Measurements from ENCODE around the gene ADGRG3.
"Not testable (repeated sequence)": the region's sequence is repeated elsewhere in the genome, so short reads cannot be mapped to it uniquely, and the experiment has no call there.

The ADGRG3 gene

DNA sequence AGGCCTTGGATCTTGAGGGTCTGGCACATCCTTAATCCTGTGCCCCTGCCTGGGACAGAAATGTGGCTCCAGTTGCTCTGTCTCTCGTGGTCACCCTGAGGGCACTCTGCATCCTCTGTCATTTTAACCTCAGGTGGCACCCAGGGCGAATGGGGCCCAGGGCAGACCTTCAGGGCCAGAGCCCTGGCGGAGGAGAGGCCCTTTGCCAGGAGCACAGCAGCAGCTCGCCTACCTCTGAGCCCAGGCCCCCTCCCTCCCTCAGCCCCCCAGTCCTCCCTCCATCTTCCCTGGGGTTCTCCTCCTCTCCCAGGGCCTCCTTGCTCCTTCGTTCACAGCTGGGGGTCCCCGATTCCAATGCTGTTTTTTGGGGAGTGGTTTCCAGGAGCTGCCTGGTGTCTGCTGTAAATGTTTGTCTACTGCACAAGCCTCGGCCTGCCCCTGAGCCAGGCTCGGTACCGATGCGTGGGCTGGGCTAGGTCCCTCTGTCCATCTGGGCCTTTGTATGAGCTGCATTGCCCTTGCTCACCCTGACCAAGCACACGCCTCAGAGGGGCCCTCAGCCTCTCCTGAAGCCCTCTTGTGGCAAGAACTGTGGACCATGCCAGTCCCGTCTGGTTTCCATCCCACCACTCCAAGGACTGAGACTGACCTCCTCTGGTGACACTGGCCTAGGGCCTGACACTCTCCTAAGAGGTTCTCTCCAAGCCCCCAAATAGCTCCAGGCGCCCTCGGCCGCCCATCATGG, 4.0 kb upstream of the ADGRG3 start:
- FAIRE-seq: no peak

DNA sequence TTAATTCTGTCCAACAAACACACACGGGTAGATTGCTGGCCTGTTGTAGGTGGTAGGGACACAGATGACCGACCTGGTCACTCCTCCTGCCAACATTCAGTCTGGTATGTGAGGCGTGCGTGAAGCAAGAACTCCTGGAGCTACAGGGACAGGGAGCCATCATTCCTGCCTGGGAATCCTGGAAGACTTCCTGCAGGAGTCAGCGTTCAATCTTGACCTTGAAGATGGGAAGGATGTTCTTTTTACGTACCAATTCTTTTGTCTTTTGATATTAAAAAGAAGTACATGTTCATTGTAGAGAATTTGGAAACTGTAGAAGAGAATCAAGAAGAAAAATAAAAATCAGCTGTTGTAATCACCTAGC, 3.5 kb upstream of the ADGRG3 start:
- no peak for FAIRE-seq

DNA sequence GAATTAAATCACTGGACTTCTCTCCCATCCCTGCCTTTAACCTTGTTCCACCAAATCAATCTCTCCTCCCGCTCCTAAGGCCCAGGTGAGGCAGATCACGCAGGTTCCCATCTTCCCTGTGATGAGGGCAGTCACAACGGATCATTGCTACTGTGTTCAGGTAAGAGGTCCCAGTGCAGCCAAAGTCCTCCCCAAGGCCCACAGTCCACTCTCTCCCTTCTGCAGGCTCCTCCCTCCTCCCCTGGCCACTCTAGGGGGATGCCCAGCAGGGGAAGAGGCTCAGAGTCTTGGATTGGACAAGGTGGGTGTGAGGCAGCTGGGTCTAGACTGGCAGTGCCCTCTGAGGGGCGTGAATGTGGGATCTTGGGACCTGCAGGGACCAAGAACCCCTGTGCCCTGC, 2.6 kb upstream of the ADGRG3 start:
- no peak for FAIRE-seq

DNA sequence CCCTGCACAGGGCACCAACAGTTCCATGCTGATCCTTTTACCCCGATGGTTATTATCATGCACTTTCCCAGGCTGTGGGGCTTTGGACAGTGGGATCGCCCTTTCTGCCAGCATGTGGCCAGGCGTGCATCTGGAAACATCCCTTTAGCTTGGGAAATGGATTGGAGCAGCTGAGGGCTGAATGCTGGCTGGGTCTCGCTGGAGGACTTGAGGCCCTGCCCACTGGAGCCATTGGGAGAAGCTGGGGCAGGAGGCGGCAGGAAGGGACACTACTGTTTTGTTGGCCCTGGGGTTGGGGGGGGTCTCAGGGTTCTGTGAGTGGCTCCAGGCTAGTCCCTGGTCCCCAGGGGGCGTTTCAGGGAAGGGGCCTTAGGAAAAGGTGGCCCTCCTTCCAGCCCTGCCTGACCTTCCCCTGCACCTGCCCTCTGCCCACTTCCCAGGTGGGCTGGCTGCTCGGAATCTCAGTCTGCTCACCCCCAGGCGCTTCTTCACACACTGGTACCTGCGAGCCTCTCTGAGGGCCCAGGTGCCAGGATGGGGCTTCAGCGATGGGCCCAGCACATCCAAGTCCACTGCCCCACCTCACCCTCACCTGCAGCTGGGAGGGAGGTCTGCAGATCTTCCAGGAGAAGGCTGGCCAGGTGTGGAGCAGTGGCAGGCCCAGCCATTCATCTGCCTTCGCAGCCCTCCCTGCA, 1.6 kb upstream of the ADGRG3 start:
- FAIRE-seq: no peak

DNA sequence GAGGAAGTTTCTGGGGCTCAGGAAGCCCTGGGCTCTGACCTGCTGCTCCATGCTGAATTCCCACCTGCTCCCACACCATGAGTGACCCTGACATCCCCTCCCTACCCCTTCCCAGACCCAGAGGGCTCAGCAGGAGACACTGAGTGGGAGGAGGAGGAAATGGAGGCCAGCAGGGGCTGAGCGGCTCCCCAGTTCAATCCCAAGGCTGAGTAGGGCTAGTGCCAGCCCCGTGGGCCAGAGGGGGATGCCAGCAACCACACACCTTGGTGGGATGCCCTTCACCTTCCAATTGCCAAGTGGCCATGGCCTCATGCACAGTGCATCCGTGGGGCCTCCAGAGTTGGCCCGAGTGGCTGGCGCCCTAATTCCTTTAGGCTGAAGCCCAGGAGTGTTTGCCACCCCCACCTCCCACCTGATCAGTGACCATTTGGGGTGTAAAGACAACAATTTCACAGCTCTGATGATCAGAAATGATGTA, 1.0 kb upstream of the ADGRG3 start:
- no peak for FAIRE-seq

DNA sequence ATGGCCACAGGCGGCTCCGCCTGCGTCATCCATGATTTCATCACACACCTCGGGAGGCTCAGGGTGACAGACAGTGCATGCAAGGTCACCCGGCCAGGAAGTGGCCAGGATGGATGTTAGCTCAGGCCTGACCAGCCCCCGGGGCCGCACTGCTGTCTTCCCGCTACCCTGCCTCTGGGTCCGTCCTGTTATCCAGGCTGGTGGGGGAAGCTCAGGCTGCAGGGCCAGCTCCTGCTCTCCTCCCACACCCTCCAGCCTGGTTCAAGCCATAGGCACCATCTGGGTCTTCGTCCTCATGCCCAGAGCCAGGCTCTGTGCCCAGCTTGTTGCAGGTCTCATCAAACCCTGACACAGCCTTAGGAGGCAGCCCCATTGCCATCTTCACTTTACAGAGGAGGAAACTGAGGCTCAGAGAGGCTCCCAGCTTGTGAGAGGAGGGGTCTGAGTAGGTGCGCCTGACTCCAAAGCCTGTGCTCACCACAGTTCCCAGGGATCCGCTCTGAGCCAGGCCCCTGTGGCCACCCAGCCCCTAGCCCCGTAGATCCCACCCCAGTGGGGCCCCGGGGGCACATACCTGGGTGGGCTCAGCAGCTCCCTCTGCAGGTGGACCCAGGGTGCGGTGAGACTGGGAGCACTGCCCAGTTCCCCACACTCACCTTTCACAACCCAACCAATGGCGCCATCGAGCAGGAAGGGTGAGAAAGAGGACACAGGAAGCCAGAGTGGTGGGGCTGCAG, 412 bp upstream of the ADGRG3 start:
- FAIRE-seq: no peak

DNA sequence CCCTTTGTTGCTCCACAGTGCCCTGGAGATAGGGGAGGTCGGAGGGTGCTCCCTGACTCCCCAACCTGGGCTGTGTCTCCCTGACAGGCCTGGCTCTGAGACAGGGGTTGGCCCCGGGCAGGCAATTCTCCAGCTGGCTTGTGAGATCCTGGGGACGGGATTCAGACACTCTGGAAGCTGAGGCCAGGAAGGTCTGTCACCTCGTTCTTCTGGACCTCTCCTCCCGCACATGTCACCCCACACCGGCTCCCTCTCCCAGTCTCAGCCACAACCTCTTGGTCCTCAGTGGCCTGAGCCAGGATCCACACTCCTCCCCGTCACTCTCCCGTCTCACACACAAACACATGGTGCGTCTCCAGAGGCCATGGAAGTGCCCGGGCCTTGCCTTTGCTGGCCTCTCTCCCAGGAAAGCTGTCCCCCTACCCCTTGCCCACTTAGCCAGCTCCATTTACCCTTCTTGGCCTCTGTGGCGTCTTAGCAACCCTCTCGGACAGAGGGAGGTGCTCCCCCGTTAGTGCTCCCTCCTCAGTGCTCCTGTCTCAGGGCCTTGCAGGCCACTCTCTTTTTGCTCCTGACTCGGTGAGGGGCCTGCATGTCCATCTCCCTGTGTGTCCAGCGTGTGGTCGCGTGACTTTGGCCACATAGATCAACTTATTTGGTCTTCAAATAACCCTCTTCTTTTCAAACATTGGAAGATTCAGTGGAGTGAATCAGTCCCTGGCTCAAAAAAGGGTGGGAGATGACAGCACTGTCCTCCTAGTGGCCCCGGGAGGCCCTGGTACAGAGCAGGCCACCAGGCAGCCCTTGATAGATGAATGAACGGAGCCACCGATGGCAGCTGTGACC, 747 bp downstream of the ADGRG3 start:
- no peak for FAIRE-seq

DNA sequence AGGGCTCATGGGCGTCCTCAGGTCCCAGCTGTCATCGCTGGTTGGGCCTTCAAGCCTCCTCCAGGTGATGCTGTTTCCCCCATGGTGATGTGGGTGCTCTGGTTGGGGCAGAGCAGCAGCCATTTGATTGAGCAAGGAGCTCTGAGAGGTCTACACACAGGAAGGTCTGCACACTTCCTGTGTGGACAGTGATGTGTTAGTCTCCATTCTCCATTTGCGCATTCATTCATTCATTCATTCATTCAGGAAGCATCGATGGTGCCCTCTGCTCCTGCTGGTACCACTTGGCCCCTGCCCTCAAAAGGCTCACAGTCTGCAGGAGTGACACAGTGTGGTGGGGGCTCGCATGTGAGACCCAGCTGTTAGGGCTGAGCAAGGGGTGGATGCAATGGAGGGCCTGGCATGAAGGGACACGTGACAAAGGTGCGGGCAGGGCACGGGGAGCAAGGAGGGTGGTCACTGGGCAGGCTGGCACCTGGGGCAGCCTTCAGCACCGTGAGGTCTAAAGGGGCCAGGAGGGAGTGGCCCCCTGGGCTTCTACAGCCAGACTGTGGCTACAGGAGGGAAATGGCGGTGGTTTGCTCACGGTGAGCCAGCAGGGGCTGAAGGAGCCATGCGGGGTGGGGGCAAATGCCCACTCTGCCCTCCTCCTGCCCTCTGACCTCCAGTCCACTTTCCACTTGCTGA, 1.5 kb downstream of the ADGRG3 start:
- FAIRE-seq: no peak

DNA sequence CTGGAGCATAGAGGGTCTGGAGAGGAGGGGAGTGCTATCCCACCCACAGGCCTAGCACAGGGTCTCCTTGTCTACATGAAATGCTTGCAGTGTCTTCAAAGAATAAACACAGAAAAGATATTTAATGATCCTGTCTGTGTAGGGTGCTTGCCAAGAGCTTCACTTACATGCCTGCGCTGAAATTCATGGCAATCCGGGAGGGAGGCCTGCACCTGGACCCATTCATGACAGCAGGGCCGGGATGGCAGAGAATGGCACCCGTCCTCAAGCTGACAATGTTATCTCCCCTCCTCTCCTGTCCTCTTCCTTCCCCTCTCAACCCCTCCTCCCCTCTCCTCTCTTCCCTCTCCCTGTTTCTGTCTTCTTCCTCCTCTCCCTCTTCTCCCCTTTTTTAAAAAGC, 2.1 kb downstream of the ADGRG3 start:
- no peak for FAIRE-seq

DNA sequence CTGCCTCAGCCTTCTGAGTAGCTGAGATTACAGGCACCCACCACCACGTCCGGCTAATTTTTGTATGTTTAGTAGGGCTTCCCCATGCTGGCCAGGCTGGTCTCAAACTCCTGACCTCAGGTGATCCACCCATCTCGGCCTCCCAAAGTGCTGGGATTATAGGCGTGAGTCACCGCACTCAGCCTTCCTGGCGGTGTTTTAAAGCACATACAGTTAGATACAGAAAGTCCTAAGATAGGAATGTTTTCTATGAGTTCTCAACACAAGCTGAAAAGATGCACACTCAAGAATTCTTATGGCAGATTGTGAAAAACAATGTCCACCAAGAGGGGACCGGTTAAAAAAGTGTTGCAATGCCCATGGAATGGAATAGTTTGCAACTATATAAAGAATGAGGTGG, 3.3 kb downstream of the ADGRG3 start:
- FAIRE-seq: not testable (repeated sequence)

DNA sequence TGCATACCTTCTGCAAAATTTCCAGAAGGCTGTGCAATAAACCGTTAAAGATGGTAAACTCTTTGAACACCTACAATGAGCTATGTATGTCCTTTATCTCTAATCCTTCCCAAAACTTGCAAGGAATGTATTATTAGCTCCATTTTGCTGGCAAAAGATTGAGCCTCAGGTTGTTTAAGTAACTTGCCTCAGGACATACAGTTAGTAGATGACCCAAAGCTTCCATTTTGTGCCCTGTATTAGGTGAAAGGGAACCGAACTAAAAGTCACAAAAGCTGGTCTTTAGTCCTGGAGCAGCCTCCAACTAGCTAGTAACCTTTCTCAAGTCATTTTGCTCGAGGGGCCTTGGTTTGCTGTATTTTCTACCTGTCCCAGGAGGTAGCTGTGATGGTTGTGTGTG, 4.3 kb downstream of the ADGRG3 start:
- no peak for FAIRE-seq

DNA sequence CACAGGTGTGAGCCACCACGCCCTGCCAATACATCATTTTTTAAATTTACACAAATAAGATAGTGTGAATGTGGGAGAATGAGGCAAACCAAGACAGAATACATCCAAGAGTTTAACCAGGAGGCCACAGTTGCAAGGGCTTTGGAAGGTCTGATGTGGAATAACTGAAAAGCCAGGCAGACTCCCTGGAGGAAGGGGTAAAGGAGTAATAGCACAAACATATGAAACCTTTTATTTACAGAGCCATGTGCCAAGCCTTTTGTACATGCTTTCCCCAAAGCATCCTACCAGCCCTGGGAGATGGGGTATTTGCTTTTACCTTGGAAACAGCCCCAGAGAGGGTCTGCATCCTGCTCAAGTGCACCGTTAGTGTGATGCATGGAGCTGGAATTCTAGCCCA, 4.7 kb downstream of the ADGRG3 start:
- FAIRE-seq: no peak

DNA sequence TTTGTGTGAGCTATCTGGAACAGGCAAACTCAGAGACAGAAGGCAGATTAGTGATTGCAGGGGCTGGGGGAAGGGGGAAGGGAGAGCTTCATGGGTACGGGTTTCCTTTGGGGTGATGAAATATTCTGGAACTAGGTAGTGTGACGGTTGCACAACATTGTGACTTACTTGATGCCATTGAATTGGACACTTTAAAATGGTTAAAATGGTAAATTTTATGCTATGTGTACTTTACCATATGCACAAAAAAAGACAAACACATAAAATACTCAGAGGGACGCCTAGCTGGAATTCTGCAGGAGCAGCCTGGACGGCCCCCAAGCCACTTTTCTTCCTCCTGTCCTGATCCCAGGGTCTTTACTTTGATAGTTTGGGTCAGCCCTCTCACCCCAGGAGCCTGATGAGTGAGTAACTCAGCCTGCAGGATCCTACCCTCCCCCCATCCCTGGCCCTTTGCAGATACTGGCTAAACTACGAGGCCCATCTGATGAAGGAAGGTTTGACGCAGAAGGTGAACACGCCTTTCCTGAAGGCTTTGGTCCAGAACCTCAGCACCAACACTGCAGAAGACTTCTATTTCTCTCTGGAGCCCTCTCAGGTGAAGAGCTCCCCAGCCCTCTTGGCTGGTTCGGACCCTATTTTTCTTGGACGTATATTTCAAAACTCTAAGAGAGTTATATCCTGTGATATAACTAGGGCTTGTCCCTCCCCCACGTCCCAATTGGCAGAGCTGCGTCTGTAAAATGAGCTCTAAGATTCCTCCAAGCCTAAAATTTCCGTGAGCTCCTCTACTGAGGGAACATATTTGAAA, 7.8 kb downstream of the ADGRG3 start:
- no peak for FAIRE-seq

DNA sequence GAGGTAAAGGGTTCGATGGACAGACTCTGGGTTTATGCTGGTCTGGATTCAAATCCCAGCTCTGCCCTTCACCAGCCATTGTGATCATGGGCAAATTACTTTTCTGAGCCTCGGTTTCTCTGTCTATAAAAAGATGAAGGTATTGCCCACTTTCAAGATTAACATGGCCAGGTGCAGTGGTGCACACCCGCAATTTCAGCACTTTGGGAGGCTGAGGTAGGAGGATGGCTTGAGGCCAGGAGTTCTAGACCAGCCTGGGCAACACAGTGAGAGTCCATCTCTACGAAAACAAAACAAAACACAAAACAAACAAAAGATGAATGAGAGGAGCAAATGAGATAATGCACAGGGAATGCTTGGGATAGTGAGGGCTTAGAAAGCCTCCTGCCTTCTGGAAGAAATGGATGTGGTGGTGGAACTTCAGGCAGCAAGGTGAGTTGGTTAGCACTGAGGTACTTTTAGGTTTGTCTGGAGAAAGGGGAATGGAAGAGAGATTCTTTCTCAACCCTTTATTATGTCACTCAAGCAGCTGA, 8.5 kb downstream of the ADGRG3 start:
- FAIRE-seq: no peak

DNA sequence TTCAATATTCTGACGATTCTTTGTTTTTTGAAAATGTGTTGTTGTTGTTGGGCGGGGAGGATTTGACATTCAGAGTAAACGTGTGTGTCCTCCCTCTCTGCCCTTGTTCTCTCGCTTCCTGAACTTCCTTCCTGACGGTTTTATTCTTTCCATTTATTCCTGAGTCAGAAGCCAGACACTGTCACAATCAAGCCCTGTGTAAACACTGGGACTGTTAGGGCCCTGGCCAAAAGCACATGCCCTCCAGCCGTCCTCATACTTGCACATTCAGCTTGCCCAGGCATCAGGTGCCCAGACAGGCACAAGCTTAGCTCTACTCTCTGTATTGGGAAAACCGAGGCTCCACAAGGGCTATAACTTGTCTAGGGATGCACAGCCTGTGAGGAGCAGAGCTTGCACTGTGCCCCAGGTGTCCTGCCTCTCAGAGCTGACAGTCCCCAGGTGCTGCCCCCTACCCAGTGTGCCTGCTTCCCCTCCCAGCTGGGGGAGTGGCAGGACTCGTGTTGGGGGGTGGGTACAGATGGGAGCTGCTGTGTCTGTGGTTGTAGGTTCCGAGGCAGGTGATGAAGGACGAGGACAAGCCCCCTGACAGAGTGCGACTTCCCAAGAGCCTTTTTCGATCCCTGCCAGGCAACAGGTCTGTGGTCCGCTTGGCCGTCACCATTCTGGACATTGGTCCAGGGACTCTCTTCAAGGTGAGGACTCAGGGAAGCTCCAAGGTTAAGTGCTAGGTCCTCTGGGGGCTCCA, 9.7 kb downstream of the ADGRG3 start:
- no peak for FAIRE-seq

DNA sequence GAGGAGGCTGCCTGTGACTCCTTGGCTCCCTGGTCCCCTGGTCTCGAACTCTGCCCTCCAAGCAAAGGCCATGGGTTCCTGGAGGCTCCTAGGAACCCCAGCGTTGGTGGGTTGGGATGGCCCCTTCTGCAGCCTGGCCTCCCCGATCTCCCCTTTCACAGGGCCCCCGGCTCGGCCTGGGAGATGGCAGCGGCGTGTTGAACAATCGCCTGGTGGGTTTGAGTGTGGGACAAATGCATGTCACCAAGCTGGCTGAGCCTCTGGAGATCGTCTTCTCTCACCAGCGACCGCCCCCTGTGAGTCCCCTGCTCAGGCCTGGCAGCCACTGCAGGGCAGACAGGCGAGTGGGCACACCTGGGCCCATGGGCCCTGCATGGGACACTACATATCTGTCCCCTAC, 10.9 kb downstream of the ADGRG3 start:
- FAIRE-seq: no peak

DNA sequence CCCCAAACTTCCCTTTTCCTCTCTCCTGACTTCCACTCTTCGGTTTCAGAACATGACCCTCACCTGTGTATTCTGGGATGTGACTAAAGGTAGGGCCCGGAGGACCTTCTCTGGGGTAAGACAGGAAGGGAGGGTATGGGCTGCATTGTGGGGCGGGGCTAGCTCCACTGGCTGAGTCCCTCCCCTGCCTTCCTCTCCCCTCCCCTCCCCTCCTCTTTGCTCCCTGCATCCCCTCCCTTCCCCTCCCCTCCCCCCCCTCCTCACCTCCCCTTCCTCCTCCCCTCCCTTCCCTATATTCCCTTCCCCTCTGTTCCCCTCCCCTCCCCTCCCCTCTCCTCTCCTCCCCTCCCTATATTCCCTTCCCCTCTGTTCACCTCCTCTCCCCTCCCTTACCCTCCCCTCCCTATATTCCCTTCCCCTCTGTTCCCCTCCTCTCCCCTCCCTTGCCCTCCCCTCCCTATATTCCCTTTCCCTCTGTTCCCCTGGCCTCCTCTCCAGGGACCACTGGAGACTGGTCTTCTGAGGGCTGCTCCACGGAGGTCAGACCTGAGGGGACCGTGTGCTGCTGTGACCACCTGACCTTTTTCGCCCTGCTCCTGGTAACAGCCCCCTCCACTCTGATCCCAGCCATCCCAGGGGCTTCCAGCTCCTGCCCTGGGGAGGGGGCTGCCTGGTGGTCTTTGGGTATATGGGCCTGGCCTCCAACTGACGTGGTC, 11.8 kb downstream of the ADGRG3 start:
- FAIRE-seq: no peak

DNA sequence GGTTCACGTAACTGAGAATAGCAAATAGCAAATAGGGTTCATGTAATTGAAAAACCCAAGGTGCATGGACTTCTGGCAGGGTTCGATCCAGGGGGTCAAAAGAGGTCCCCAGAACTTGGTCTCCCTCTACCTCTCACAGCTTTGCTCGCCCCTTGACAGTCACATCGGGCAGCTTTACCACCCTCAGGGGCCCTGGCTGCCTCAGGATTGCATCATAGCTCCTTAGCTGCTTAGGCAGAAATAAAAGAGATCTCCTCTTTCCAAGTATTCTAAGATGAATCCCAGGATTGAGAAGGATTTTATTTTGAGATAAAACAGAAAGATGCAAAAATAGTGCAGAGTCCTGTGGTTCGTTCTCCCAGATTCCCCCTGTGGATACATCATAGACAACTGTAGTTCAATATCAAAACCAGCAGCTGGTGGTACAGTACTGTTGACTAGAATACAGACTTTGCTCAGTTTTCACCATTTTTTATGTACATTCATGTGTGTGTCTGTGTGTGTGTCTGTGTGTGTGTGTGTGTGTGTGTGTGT, 12.8 kb downstream of the ADGRG3 start:
- FAIRE-seq: no peak

DNA sequence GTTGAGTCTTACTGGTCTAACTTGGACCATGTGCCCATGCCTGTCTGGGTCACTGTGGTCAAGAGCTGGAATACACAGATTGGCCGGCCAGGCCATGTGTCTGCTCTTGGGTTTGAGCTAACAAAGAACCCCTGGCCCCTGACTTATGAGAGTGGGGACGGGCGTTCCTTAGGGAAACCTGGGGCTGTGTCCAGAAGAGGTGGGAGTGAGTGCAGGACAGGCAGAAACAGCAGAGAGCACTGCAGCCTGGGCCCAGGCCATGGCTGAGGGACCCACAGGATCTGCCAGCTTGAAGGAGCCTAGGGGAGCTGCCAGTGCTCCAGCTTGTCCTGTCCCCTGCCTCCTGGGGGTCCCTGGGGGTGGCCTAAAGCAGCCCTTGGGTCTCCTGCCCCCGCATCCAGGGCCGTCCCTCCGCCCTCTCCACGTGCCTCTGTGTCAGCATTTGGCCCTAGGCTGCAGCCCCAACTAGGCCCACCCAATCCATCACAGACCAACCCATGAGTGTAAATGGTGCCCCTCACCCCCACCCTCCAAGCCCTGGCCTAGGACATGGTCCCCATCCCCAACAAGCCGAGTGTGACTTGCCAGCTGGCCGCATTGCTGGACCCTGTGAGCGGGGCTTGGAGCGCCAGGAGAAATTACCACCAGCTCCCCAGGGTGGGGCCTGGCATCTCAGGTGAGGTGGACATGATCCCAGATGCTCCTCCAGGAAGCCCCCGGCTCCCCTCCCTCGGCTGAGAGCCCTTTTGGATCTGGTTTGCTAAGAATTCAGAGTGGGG, 14.0 kb downstream of the ADGRG3 start:
- no peak for FAIRE-seq

Data from G401.6 (cell line).